ENCODE data around the gene TMEM266.
"Not testable (repeated sequence)": the region's sequence is repeated elsewhere in the genome, so short reads cannot be mapped to it uniquely, and the experiment has no call there.

TMEM266 gene

DNA sequence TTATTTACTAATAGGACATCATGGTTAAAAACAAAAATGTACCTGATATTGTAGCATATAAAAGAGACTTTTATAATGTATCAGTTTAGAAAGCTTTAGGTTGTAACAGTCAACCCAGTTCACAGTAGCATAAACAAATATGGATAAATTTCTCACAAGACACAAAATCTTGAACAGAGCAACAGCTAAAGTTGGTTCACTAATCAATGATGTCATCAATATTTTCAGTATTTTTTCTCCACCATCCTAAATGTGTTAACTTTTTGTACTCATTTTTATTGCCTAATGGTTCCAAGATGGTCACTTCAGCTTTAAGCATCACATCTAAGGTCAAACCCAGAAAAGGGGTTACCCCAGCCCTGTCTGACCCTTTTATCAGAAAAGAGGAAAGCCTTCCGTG is 26.3 kb upstream of the TMEM266 start:
- no peak for TF ChIP-seq ZNF274 (IDR thresholded peaks at IDR 0.05; ENCODE audit: low read depth, low read length)
- TF ChIP-seq SUZ12 (IDR thresholded peaks at IDR 0.05; ENCODE audit: extremely low read depth, insufficient read depth, insufficient read length) = no peak
- TF ChIP-seq YY1 (IDR thresholded peaks at IDR 0.05; ENCODE audit: insufficient read depth, insufficient read length) = no peak
- no peaks in the 10 kb centered on the region for H3K9me3 ChIP-seq (ENCODE audit: insufficient read depth, low read length)
- no peak overlapping the region for H3K9ac ChIP-seq (ENCODE audit: insufficient read length, low read depth)
- no peaks in the 10 kb centered on the region for H3K36me3 ChIP-seq (ENCODE audit: insufficient read depth, insufficient read length, low read length)
- DNase-seq (ENCODE audit: low read depth, low spot score) = no peak
- H3K27me3 ChIP-seq (ENCODE audit: insufficient read depth, insufficient read length) = no peaks in the 10 kb centered on the region
- no peak overlapping the region for H3K4me3 ChIP-seq (ENCODE audit: insufficient read length, low read depth)
- H3K4me1 ChIP-seq (ENCODE audit: insufficient read depth, insufficient read length) = no peaks in the 10 kb centered on the region

DNA sequence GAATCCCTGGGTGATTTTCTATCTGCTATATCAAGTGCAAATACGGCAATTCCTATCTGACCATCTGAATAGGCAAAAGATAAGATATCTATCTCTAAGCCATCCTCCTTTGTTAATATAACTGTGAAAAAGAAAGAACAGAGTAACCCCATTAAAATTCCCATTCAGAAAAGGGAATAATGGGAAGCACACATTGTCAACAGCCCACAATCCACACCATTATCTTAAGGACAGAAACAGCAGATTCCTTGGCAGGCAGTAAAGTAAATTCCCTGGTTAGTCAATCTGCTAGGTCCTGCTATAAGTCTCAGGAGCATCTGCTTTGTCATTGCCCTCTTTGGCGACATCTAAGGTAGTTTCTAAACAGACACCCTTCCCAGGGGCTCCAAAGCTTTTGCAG is 25.7 kb upstream of the TMEM266 start:
- H3K9me3 ChIP-seq (ENCODE audit: insufficient read depth, low read length) = no peaks in the 10 kb centered on the region
- no peak overlapping the region for H3K9ac ChIP-seq (ENCODE audit: insufficient read length, low read depth)
- H3K36me3 ChIP-seq (ENCODE audit: insufficient read depth, insufficient read length, low read length) = no peaks in the 10 kb centered on the region

DNA sequence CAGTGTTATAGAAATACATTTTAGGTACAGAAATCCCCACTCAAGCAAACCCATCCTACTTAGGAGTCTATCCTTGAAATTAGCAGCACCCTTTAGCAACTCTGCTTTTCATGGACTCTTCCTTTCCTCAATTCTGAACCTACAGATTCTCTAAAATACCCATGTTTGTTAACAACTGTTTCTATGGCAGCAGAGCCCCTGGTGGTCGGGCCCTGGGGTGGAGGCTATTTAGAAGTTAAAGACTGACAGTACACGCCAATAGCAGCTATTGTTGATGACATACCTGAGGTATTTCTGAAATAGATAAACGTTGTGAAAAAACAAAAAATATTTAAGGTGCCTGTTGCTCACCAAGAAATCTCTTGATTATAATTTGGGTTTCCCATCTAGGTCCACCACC is 24.2 kb upstream of the TMEM266 start:
- Histone ChIP-seq H3K36me3 (ENCODE audit: insufficient read depth, insufficient read length, low read length) (no peaks in the 10 kb centered on the region), H3K27me3 (ENCODE audit: insufficient read depth, insufficient read length) (no peaks in the 10 kb centered on the region), H3K9ac (ENCODE audit: insufficient read length, low read depth) (no peak overlapping the region), H3K4me3 (ENCODE audit: insufficient read length, low read depth) (no peak overlapping the region), H3K4me1 (ENCODE audit: insufficient read depth, insufficient read length) (no peaks in the 10 kb centered on the region), H3K9me3 (ENCODE audit: insufficient read depth, low read length) (no peaks in the 10 kb centered on the region)
- TF ChIP-seq YY1 (IDR thresholded peaks at IDR 0.05; ENCODE audit: insufficient read depth, insufficient read length) (no peak), ZNF274 (IDR thresholded peaks at IDR 0.05; ENCODE audit: low read depth, low read length) (no peak), SUZ12 (IDR thresholded peaks at IDR 0.05; ENCODE audit: extremely low read depth, insufficient read depth, insufficient read length) (no peak)
- DNase-seq (ENCODE audit: low read depth, low spot score) = no peak

More for the DNA sequence above, 25.7 kb upstream of the TMEM266 start:
- H3K27me3 ChIP-seq (ENCODE audit: insufficient read depth, insufficient read length) = no peaks in the 10 kb centered on the region
- H3K4me3 ChIP-seq (ENCODE audit: insufficient read length, low read depth) = no peak overlapping the region
- no peak for TF ChIP-seq SUZ12 (IDR thresholded peaks at IDR 0.05; ENCODE audit: extremely low read depth, insufficient read depth, insufficient read length)
- no peak for TF ChIP-seq YY1 (IDR thresholded peaks at IDR 0.05; ENCODE audit: insufficient read depth, insufficient read length)
- TF ChIP-seq ZNF274 (IDR thresholded peaks at IDR 0.05; ENCODE audit: low read depth, low read length) = no peak
- no peaks in the 10 kb centered on the region for H3K4me1 ChIP-seq (ENCODE audit: insufficient read depth, insufficient read length)
- DNase-seq (ENCODE audit: low read depth, low spot score) = no peak

DNA sequence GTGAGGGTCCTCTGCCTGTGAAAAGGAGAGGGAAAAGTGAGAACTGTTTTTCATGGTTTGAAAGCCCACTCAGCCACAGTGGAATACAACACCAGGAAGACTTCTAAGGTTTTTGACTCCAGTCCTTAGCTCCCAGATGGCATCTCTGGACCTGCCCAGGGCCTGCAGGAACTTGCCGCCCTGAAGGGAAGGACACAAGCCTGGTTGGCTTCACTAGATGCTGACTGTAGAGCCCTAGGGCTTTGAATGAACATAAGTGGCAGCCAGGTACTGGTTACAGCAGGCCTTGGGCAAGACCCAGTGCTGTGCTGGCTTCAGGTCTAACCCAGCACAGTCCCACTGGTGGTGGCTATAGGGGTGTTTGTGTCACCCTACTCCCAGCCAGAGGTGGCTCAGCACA is 21.3 kb upstream of the TMEM266 start:
- H3K27me3 ChIP-seq (ENCODE audit: insufficient read depth, insufficient read length) = no peaks in the 10 kb centered on the region
- no peaks in the 10 kb centered on the region; the same call in 1 of the 2 replicates for H3K9me3 ChIP-seq (ENCODE audit: insufficient read depth, low read length)
- H3K4me3 ChIP-seq (ENCODE audit: insufficient read length, low read depth) = no peak overlapping the region
- DNase-seq (ENCODE audit: low read depth, low spot score) = no peak
- H3K9ac ChIP-seq (ENCODE audit: insufficient read length, low read depth) = no peak overlapping the region
- TF ChIP-seq YY1 (IDR thresholded peaks at IDR 0.05; ENCODE audit: insufficient read depth, insufficient read length) = no peak
- no peaks in the 10 kb centered on the region for H3K4me1 ChIP-seq (ENCODE audit: insufficient read depth, insufficient read length)
- no peaks in the 10 kb centered on the region for H3K36me3 ChIP-seq (ENCODE audit: insufficient read depth, insufficient read length, low read length)

DNA sequence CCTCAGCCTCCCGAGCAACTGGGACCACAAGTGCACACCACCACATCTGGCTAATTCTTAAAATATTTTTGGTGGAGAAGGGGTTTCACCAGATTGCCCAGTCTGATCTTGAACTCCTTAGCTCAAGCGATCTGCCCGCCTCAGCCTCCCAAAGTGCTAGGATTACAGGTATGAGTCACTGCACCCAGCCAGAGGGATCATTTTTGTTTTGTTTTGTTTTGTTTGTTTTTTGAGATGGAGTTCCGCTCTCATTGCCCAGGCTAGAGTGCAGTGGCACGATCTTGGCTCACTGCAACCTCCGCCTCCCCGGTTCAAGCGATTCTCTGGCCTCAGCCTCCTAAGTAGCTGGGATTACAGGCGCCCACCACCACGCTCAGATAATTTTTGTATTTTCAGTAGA is 5.6 kb upstream of the TMEM266 start:
- H3K9ac ChIP-seq (ENCODE audit: insufficient read length, low read depth); H3K4me1 ChIP-seq (ENCODE audit: insufficient read depth, insufficient read length); H3K36me3 ChIP-seq (ENCODE audit: insufficient read depth, insufficient read length, low read length); H3K9me3 ChIP-seq (ENCODE audit: insufficient read depth, low read length); DNase-seq (ENCODE audit: low read depth, low spot score); H3K4me3 ChIP-seq (ENCODE audit: insufficient read length, low read depth): not testable (repeated sequence)
- H3K27me3 ChIP-seq (ENCODE audit: insufficient read depth, insufficient read length) = peaks cover 14% of the 10 kb centered on the region

DNA sequence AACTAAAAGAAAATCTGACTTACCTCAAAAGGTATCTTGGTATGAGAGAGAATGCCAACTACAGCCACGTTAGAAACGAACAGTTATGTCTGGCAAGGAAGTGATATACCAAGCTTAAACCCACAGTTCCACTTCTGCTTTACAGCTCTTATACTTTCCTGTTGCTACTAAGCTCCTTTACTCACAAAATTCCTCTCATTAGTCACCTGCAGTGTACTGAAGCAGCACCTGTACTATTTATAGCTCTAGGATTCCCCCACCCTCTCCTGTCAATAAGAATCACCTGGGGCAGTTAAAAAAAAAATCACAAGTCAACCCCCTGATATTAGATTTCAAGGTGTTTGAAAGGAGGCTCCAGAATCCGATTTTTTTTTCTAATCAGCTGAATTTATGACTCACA is 2.9 kb upstream of the TMEM266 start:
- no peak overlapping the region for H3K9ac ChIP-seq (ENCODE audit: insufficient read length, low read depth)
- H3K4me1 ChIP-seq (ENCODE audit: insufficient read depth, insufficient read length) = no peaks in the 10 kb centered on the region
- peaks cover 31% of the 10 kb centered on the region for H3K27me3 ChIP-seq (ENCODE audit: insufficient read depth, insufficient read length)
- H3K9me3 ChIP-seq (ENCODE audit: insufficient read depth, low read length) = no peaks in the 10 kb centered on the region
- no peak overlapping the region for H3K4me3 ChIP-seq (ENCODE audit: insufficient read length, low read depth)
- no peak for DNase-seq (ENCODE audit: low read depth, low spot score)
- no peaks in the 10 kb centered on the region for H3K36me3 ChIP-seq (ENCODE audit: insufficient read depth, insufficient read length, low read length)
- TF ChIP-seq SUZ12 (IDR thresholded peaks at IDR 0.05; ENCODE audit: extremely low read depth, insufficient read depth, insufficient read length) (no peak), ZNF274 (IDR thresholded peaks at IDR 0.05; ENCODE audit: low read depth, low read length) (no peak), YY1 (IDR thresholded peaks at IDR 0.05; ENCODE audit: insufficient read depth, insufficient read length) (no peak)

DNA sequence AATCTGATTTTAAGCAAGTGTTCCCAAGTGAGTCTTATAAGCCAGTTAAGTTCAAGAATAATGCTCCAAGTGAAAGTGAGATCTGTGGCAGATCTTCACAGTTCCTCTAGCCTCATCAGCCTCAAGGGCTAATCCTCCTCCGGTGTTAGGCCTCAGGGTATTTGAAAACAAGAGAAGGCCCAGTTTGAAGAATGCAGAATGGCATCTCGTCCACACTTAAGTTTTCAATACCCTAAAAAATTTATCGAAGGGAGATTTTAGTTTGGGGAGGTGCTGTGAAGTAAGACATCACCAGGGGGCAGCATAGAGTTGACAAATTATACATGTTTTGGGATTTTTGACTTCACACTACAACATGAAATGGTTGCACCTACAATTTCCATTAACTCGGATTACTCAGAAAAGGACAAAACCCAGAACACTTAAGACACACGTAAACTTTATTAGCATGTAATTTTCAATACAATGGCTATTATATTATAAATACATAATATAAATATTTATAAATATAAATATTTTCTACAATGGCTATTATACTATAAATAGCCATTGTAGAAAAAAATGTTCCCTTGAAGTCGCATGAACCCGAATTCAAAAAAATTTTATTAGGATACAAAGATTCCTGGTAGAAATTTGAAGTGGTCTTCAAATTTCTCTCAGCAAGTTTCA is 2.3 kb upstream of the TMEM266 start:
- Histone ChIP-seq H3K27me3 (ENCODE audit: insufficient read depth, insufficient read length) (peaks cover 31% of the 10 kb centered on the region), H3K36me3 (ENCODE audit: insufficient read depth, insufficient read length, low read length) (no peaks in the 10 kb centered on the region), H3K4me3 (ENCODE audit: insufficient read length, low read depth) (no peak overlapping the region), H3K9me3 (ENCODE audit: insufficient read depth, low read length) (no peaks in the 10 kb centered on the region), H3K4me1 (ENCODE audit: insufficient read depth, insufficient read length) (no peaks in the 10 kb centered on the region), H3K9ac (ENCODE audit: insufficient read length, low read depth) (no peak overlapping the region)
- TF ChIP-seq YY1 (IDR thresholded peaks at IDR 0.05; ENCODE audit: insufficient read depth, insufficient read length) (no peak), ZNF274 (IDR thresholded peaks at IDR 0.05; ENCODE audit: low read depth, low read length) (no peak), SUZ12 (IDR thresholded peaks at IDR 0.05; ENCODE audit: extremely low read depth, insufficient read depth, insufficient read length) (no peak)
- DNase-seq (ENCODE audit: low read depth, low spot score) = peak; percentile 32
